GM20431 (cell line): Measurements from ENCODE around the gene KCNN2.
"Not testable (repeated sequence)": the region's sequence is repeated elsewhere in the genome, so short reads cannot be mapped to it uniquely, and the experiment has no call there.

Experiments used
- in situ Hi-C: fragments of 300-500 bp; cut with MseI, MboI; formaldehyde crosslinking; loops from one replicate; pipeline ENCODE4 v1.15.0; 2020; ENCODE audit warnings: low sequenced_read_pairs; ENCODE audit not compliant: unreplicated experiment

Gene KCNN2

DNA sequence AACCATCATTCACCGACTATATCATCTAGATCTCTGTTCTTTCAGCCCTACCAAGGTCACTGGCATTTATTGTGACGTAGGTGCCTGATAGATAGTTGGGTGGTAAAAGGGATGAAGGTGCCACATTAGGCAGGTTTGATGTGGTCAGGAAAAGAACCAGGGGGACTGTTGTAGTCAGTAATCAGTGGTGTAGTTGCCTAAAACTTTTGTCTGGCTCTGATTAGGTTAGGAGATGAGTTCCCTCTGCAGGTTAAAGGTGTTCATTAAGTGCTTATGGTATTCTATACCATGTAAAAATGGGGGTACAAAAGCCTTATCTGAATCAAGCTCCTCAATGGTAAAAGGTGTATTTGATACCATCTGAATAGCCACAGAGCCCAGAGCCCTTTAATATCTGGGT, 55.6 kb downstream of the KCNN2 start:
- in situ Hi-C loops = no loop called here

DNA sequence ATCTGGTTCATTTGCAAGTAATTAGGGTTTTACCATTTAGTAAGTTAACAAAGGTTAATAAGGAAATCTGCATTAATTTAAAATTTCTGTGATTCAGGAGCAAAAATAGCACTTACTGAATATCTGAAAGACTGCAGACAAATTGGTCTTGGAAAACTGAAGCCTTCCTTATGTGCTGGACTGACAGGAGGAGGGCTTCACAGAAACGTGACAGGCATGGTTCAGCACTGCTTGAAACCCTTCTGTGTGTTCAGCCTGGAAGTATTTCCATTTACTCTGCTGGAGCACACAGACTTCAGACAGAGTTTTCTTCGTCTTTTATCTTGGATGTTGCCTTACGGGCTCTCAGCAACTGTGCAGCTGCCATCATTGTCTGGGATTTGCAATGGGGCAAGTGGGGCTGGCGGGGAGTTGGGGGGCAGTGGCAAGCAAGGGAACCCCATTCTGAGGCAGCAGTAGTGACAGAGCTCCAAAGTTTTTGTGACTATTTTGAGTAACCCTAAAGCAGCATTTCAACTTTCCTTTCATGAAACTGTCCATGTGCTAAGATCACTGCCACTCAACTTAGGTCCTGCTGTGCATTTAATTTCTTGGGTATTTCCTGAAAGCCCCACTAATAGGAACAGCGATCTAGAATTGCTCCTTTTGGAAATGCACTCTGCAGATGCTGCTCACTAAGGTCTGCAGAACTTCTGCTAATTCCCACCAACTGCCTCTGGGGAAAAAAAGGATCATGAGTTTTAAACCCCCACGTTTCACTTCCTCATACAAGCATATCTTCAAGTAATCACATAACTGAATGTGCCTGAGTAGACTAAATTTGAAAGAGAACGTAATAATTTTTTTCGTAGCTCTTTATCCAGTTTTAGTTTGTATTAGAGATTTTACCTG, 56.6 kb downstream of the KCNN2 start:
- in situ Hi-C loops = no loop called here

DNA sequence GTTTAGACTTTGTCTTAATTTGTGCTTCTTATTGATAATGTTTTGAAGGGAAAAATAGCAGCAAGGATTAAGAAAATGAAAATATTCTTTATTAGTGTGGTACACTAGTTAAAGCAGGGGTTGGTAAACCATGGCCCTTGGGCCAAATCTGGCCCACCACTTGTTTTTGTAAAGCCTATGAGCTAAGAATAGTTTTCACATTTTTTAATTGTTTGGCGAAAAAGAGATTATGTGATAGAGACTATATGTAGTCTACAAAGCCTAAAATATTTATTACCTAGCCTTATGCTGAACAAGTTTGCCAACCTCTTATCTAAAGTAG, 57.2 kb downstream of the KCNN2 start:
- in situ Hi-C loops = no loop called here

DNA sequence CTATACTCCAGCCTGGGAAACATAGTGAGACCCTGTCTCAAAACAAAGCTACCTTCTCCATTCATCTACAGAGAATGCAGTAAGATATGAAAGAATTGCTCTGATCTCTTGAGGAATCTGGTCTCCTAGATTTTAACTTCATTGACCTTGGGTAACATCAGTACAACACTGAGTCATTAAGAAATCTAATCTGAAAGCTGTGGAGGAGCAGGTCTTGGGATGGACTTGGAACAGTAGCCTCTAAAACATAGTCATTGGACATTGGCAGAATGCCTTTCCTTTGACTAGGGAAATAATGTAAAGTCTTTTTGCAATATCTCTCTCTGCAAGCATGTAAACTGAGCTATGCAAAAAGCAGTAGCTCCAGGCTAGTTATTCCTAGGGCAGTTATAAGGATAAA, 58.1 kb downstream of the KCNN2 start:
- in situ Hi-C loops = no loop called here

DNA sequence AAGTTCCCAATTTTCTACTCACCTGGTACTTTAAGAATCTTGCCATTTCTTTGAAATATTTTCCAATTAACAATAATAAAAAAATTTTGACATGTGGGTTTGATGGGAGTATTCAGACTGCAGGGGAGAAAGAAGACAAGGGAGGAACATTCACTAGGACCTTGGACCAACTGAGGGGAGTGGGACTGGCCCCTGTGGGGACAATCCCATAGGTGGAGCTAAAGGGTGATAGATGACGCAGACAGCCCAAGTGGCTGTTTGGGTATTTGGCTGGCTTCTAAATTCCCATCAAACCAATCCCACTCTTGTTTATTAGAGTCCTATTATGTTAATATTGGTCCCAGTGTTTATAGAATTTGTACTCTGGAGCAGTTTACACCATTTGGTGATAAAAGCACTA, 65.3 kb downstream of the KCNN2 start:
- in situ Hi-C loops = no loop called here

DNA sequence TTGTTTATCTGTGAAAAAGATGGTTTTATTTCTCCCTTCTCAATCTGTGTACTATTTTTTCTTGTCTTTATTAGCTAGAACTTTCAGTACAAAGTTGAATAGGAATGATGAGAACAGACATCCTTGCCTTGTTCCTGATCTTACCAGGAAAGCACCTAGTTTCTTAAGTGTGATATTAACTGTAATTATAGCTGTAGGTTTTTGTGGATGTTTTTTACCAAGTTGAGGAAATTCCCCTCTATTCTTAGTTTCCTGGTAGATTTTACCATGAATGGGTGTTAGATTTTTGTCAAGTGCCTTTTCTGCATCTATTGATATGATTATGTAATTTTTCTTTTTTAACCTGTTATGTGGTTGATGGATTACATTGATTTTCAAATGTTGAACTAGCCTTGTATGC, 68.7 kb downstream of the KCNN2 start:
- in situ Hi-C loops = no loop called here

DNA sequence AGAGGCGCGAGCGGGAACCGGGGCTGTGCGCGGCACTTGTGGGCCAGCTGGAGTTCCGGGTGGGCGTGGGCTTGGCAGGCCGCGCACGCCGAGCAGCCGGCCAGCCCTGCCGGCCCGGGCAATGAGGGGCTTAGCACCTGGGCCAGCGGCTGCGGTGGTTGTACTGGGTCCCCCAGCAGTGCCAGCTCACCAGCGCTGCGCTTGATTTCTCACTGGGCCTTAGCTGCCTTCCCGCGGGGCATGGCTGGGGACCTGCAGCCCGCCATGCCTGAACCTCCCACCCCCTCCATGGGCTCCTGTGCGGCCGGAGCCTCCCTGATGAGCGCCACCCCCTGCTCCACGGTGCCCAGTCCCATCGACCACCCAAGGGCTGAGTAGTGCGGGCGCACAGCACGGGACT, 70.8 kb downstream of the KCNN2 start:
- in situ Hi-C loops = not testable (repeated sequence)

DNA sequence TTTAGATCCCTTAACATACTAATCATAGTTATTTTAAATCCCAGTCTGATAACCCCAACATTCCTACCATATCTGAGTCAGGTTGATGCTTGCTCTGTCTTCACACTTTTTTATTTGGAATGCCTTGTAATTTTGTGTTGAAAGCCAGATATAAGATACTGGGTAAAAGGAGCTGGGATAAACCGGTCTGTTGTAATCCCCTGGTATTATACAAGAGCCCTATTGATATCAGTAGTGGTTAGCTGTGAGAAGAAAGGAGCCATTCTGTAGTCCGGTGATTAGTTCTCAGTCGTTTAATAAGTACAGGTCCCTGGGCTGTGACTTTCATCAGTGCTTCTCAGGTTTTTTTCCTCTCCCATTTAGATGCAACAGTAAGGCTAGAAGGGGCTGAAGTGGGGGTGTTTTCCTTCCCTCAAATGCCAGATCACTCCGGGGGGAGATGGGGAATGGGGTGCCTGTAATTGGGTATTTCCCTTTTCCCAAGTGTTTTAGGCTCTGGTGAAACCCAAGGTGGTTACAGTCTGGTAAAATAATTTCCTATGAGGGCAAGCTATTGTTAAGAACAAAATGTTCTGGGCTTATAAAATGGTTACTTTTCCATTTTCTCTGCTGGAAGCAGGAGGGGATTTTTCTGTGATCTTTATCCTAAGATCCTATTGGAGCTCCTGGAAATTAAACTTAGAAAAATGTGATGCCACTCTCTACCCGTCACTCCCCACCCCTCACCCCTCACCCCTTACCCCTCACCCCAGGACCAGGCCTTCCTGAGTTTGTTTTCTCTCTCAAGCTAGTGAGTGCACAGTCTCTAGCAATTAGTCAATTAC, 72.7 kb downstream of the KCNN2 start:
- in situ Hi-C loops = no loop called here

DNA sequence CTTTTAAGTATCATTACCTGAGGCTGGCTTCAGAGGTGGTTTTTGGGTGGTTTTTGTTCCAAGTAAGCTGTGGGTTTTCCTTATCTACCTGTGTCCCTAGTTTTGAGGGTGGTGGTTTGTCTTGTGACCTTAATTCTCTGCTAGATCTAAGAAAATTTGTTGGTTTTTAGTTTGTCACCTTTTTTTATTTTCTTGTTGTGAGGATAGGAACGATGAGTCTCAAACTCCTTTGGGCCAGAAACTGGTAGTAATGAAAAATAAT, 73.3 kb downstream of the KCNN2 start:
- in situ Hi-C loops = no loop called here

DNA sequence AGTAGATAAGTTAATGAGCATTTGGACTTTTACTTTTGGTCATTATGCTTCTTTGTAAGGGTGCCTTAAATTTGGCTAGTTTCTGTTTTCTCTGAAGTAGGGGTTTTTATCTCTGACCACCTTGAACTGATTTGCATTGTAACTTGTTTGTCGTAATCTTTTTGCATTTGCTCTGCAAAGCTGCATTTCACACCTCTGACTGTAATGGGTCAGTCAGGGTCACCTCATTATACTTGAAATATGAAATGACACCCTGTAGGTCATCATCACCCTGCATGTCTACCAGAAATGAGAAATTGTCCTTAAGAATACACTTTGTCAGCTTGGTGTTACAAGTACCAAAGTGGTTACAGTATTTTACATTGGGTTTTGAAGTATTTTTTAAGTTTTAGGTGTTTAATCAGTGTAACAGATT, 74.0 kb downstream of the KCNN2 start:
- in situ Hi-C loops = no loop called here

DNA sequence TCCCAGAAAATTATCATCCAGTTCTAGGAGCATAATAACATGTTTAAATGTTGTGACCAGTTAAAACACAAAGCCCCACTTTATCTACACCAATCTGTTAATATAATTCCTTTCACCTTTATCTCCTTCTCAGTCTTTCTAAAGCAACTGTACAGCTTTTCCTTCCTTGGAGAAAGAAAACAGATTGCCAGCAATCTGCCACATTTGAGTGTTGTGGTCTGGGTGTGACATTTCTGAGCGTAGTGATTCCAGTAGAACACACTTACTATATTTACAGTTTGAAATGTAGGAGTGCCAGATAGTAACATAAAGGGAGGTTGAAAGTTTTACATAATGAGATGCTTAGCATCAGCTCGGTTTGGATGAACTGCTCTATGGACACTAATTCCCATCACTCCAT, 76.1 kb downstream of the KCNN2 start:
- in situ Hi-C loops = no loop called here

DNA sequence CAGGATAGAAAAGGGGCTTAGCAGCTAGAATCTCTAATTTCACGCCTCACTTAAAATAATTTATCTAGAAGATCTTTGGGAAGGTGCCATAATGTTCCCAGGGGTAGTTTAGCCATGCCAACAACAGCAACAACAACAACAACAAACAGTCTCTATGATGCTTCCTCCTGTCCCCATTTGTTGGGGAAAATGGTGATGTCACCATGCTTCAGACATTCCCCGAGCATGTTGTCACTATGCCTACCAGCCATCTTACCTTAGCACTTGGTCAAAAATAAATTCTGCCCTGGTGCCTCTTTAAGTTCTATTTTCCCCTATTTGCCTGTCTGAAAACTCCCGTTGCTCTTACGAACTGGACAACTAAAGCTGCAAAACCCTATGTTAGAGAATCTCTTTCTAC, 76.6 kb downstream of the KCNN2 start:
- in situ Hi-C loops = no loop called here

DNA sequence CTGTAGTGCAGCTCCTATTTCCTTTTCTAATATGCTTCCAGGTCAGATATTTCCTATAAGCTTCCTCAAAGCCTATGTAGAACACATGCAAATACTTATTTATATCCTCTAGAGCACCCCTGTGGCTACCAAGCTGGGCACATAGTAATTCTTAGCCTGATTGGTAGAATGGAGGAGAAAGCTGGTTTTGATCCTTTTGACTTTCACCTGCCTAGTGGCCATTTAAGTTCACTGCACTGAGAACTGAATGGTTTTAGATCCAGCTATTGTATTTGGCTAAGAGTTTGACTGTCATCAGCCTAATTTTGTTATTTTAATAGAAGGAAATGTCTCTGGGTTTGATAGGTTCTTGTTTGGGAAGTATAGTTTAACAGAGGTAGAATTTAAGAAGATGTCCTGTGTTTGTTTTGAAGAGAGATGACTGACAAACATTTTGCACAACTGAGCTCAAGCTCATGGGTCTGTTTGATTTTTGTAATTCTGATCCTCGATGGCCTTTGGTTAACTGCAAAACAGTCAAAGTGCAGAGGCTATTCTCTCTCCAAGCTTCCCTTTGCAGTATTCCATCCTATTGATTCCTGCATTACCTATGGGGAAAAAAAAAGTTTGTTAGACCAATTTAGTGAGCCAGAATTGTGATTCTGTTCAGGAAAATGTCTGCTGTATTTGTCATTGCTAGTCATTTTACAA, 85.4 kb downstream of the KCNN2 start:
- in situ Hi-C loops = no loop called here

DNA sequence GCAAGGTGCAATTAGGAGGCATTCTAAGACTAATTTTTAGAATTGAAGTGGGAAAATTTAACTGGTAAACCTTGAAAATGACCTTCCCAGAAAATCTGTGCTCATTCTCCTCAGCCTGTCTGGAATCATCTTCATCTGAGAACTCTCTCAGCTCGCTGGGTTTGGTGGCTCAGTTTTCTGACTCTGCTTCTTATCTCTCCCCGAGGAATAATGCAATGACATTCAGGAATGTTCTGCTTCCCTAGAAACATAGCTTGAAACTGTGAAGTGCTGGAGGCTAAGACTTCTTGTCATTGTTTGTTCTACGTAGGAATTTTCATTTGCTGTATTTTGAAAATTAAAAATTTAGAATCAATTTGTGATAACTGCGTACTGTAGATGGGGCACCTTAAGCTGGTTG, 86.6 kb downstream of the KCNN2 start:
- in situ Hi-C loops = no loop called here

DNA sequence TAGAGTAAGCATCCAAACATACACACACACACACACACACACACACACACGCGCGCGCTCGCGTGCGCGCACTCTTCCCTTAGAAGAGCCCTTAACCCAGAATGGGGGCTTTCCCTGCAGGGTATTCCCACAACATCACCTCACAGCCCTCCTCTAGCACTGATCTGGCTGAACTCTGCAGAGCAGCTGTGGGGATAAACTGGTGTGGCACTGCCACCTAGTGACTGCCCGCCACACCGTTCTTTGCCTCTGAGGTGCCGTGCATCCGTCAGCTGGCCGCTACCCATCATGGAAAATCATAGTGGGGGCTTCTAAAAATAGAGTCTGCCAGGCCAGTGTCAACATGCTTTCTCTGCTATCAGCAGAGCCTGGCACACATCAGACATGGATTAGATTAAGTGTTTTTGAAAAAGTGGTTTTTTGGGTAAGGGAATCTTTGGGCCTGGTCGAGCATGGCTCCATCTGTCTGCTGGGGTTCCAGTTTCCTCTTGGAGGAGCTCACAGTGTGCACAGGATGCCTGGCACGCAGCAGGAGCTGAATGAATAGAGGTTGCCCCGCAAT, 88.1 kb downstream of the KCNN2 start:
- in situ Hi-C loops = loop anchor here (25.0 kb wide), 1 partner anchor 763 kb away; no protein-coding TSS in a partner anchor

DNA sequence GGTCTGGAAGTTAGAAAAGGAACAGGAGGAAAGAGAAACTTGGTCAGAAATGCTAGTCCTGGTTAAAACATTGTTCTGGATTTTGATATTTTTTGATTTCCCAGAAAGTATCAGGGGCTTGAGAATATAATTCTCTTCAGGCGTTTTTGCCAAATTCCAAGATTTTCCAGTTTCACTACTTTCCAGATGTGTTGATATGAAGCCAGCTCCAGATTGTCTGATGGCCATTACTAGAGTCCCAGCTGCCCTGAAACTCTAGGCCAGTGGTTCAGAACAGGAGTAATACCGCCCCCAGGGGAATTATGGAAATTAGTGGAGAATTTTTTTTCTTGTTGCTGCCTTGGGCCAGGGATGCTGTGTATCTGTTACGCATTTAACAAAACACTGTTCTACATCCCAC, 88.6 kb downstream of the KCNN2 start:
- in situ Hi-C loops = loop anchor here (25.0 kb wide), 1 partner anchor 763 kb away; no protein-coding TSS in a partner anchor

DNA sequence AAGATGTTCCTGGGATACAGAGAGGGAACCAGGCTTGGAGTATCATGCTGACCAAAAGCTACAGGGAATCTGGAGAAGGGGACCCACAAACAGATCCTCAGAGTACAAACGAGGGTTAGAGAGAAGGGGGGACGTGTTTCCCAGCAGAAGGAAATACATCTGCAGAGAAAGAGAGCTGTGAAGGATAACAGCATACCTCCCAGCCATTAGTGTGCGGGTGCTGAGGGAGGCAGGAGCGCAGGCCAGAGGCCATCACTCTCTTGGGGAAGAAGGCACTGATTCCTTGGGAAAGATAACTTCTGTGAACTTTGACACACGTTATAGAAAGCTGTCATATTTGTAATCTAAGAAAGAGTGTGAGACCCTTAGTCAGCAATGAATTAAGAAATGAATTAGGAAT, 96.9 kb downstream of the KCNN2 start:
- in situ Hi-C loops = loop anchor here (25.0 kb wide), 1 partner anchor 771 kb away; no protein-coding TSS in a partner anchor

DNA sequence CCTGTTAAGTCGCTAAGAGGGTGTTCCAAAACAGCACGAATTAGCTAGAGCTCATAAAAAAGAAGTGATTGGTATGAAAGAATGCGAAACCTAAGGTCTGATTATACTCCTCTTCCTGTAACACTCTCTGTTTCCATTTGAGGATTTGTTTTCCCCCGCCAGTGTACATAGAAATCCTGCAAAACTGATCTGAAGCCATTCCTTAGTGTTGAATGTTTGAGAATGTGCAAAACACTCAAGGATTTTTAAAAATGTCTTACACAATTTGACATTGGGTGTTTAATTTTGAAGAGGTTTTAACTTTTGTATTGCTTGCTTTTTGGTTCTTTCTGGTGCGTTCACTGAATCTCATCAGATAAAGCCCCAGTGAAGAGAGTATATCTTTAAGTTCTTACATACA, 105.3 kb downstream of the KCNN2 start:
- in situ Hi-C loops = loop anchor here (25.0 kb wide), 1 partner anchor 780 kb away; no protein-coding TSS in a partner anchor

DNA sequence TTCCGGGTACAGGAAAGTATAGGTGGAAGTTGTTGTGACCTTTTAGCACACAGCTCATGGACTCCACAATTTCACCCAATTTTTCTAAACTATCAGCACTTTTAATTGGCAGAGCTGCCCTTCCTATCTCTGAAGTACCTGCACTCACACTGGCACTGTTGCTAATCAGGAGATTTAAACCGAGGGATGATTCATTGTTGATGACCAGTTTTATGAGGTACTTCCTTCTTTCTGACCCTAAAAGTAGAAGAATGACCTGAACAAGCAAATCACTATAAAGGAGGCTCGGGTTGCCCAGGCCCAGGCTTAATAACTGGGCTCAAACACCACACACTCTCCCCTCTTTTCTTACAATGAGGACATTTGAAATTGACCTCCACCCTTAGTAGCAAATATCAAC, 105.9 kb downstream of the KCNN2 start:
- in situ Hi-C loops = loop anchor here (25.0 kb wide), 1 partner anchor 780 kb away; no protein-coding TSS in a partner anchor

DNA sequence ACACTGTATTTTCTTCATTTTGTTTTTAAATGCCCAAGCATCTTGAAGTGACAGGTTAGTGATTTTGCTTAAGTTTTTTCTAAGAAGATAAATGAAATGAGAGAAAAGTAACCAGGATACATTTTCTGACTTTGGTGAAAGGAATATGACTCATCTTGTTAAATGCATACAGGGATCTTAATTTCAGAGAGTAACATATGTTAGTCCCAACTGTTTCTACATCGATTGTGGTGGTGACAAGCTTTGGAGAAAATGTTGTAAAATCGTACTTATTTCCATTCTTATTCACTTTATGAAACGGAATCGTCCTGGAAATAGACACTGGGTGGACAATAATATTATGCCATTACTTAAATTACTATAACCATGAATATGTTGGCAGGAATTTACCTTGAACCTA, 107.5 kb downstream of the KCNN2 start:
- in situ Hi-C loops = loop anchor here (25.0 kb wide), 1 partner anchor 782 kb away; no protein-coding TSS in a partner anchor
